ENCODE data around the gene EXOSC10. TPM values are rescaled to one million over a fixed set of nuclear protein-coding genes. Genes with fewer than 3 reads are reported as not detected.
A peak's percentile ranks its signal among the peaks of the same experiment; 100 is the strongest.

The EXOSC10 gene
- polyA plus RNA-seq, 1 of the 3 experiments (the other 2 are of a cell fraction) = 62.5 TPM

- H3K4me2 ChIP-seq = peak overlapping the region; percentile 28
- CTCF ChIA-PET = interaction anchor here (0.5 to 2.5 kb wide), 4 partner anchors 13 to 103 kb away, joined by 3 to 9 read pairs (median 3); no protein-coding TSS in a partner anchor
Measured at GRCh38 chr1:11134898-11135266, 35.2 kb upstream of the EXOSC10 start.

GRCh38 chr1:11134251-11134897 is 34.7 kb upstream of the EXOSC10 start:
- Histone ChIP-seq H3K9ac (no peak overlapping the region), H3K4me2 (peak overlapping the region; percentile 28), H3K4me3 (ENCODE audit: low read depth in 2 of 2, low read length in 1 of 2) (no peak overlapping the region), H3K9me2 (no peaks in the 10 kb centered on the region), H3K79me2 (ENCODE audit: insufficient read depth) (no peaks in the 10 kb centered on the region), H2AFZ (ENCODE audit: low read depth) (no peak overlapping the region), H3K9me3 (no peaks in the 10 kb centered on the region), H3K27ac (ENCODE audit: low read depth in 2 of 2, low read length in 1 of 2) (peak overlapping the region; percentile 4 to 88; a peak in 2 of 4 replicates), H3K4me1 (ENCODE audit: control insufficient read depth in 1 of 2, insufficient read depth in 2 of 2, low read depth in 1 of 2, low read length in 1 of 2) (peaks cover 18 to 36% of the 10 kb centered on the region in 2 experiments), H3K36me3 (replicated peaks in 1 of 2; ENCODE audit: control insufficient read depth in 1 of 2, insufficient read depth in 2 of 2, low read length in 1 of 2) (peaks cover 54 to 64% of the 10 kb centered on the region in 2 experiments), H3F3A (replicated peaks; ENCODE audit: insufficient read depth) (peaks cover 11% of the 10 kb centered on the region), H4K20me1 (ENCODE audit: insufficient read depth) (peaks cover 5% of the 10 kb centered on the region; the same call in 1 of the 2 replicates), H3K27me3 (ENCODE audit: insufficient read depth) (no peaks in the 10 kb centered on the region)
- POLR2A ChIA-PET = interaction anchor here (0.6 to 1.2 kb wide), 2 partner anchors 41 to 46 kb away, joined by 3 to 6 read pairs; no protein-coding TSS in a partner anchor
- CTCF ChIA-PET = interaction anchor here (0.5 to 3.5 kb wide), 6 partner anchors 13 to 104 kb away, joined by 3 to 19 read pairs (median 3); no protein-coding TSS in a partner anchor
- DNase-seq = peak; percentile 78
- WGBS (ENCODE audit: low lambda C conversion rate) = 18% methylated on average over 5 of the region's 5 CpGs
- TF ChIP-seq CTCF (IDR thresholded peaks at IDR 0.05) (no peak), ZBTB33 (IDR thresholded peaks at IDR 0.05; ENCODE audit: borderline replicate concordance, low read depth) (no peak), JUND (IDR thresholded peaks at IDR 0.05) (no peak), USF2 (IDR thresholded peaks at IDR 0.05; ENCODE audit: borderline replicate concordance, low read depth, low read length) (no peak), GABPA (IDR thresholded peaks at IDR 0.05; ENCODE audit: low read depth) (no peak), EP300 (IDR thresholded peaks at IDR 0.05; ENCODE audit: borderline replicate concordance in 1 of 2, low read depth in 1 of 2, low read length in 1 of 2) (peak in 1 of 2 experiments; percentile 72; a peak in 3 of 4 replicates), FOXJ3 (CRISPR knock-in tag; IDR thresholded peaks at IDR 0.05) (peak; percentile 67; the same call in 1 of the 2 replicates), TAF1 (IDR thresholded peaks at IDR 0.05; ENCODE audit: borderline replicate concordance, low read depth, low read length) (no peak), SIN3A (IDR thresholded peaks at IDR 0.05; ENCODE audit: borderline replicate concordance, low read depth, low read length) (no peak), FOXM1 (IDR thresholded peaks at IDR 0.05; ENCODE audit: low read depth) (no peak), TEAD4 (IDR thresholded peaks at IDR 0.05; ENCODE audit: borderline replicate concordance, insufficient read depth) (no peak), IRF3 (IDR thresholded peaks at IDR 0.05; ENCODE audit: low read depth, low read length) (no peak), MAX (IDR thresholded peaks at IDR 0.05; ENCODE audit: low read depth) (peak; percentile 80), FOSL2 (IDR thresholded peaks at IDR 0.05; ENCODE audit: borderline replicate concordance, low read depth) (no peak), USF1 (IDR thresholded peaks at IDR 0.05; ENCODE audit: borderline replicate concordance, low read depth) (no peak), POLR2AphosphoS5 (IDR thresholded peaks at IDR 0.05; ENCODE audit: low read depth, low read length) (no peak), YY1 (IDR thresholded peaks at IDR 0.05; ENCODE audit: low read depth) (no peak), TCF12 (IDR thresholded peaks at IDR 0.05) (peak; percentile 27; the same call in 1 of the 2 replicates)

More at GRCh38 chr1:11134898-11135266, 35.2 kb upstream of the EXOSC10 start:
- TF ChIP-seq RAD21 (IDR thresholded peaks at IDR 0.05; ENCODE audit: low read length) (0 out of 2 replicates have a peak, but pooled peaks have one; percentile 8), GABPA (IDR thresholded peaks at IDR 0.05; ENCODE audit: low read depth) (no peak), MXI1 (IDR thresholded peaks at IDR 0.05; ENCODE audit: low read depth, low read length) (0 out of 2 replicates have a peak, but pooled peaks have one; percentile 42)
- Histone ChIP-seq H3K9ac (no peak overlapping the region), H3K79me2 (ENCODE audit: insufficient read depth) (no peaks in the 10 kb centered on the region), H4K20me1 (ENCODE audit: insufficient read depth) (peaks cover 5% of the 10 kb centered on the region; the same call in 1 of the 2 replicates), H3K4me3 (ENCODE audit: low read depth in 2 of 2, low read length in 1 of 2) (no peak overlapping the region), H3K9me2 (no peaks in the 10 kb centered on the region), H2AFZ (ENCODE audit: low read depth) (no peak overlapping the region), H3K9me3 (no peaks in the 10 kb centered on the region), H3K36me3 (replicated peaks in 1 of 2; ENCODE audit: control insufficient read depth in 1 of 2, insufficient read depth in 2 of 2, low read length in 1 of 2) (peaks cover 54 to 60% of the 10 kb centered on the region in 2 experiments), H3K4me1 (ENCODE audit: control insufficient read depth in 1 of 2, insufficient read depth in 2 of 2, low read depth in 1 of 2, low read length in 1 of 2) (peaks cover 18 to 38% of the 10 kb centered on the region in 2 experiments), H3K27ac (ENCODE audit: low read depth in 2 of 2, low read length in 1 of 2) (peak overlapping the region; percentile 4 to 88; a peak in 2 of 4 replicates), H3K27me3 (ENCODE audit: insufficient read depth) (no peaks in the 10 kb centered on the region), H3F3A (replicated peaks; ENCODE audit: insufficient read depth) (peaks cover 11% of the 10 kb centered on the region)
- DNase-seq = peak; percentile 54
- 69% methylated on average over 5 of the region's 5 CpGs for WGBS (ENCODE audit: low lambda C conversion rate)
- POLR2A ChIA-PET = interaction anchor here (0.6 to 1.2 kb wide), 2 partner anchors 40 to 45 kb away, joined by 3 to 6 read pairs; no protein-coding TSS in a partner anchor
